Measurements from ENCODE around the gene NTF4. TPM values are rescaled to one million over a fixed set of nuclear protein-coding genes. Genes with fewer than 3 reads are reported as not detected.

NTF4 gene
- total RNA-seq, 1 experiment from 2014 or later = 3.9 TPM

GRCh38 chr19:49097453-49098288 lies 33.1 kb upstream of the NTF4 start:
- TF ChIP-seq CTCF (IDR thresholded peaks at IDR 0.05) (peak; percentile 98), MAX (CRISPR knock-in tag; IDR thresholded peaks at IDR 0.05) (no peak)
- ChIA-PET CTCF (interaction anchor here (0.5 to 3.1 kb wide), 66 partner anchors 8 to 772 kb away, joined by 3 to 72 read pairs (median 7); partner anchors contain the start of genes CGB2, CGB7, GYS1 and HRC), POLR2A (interaction anchor here (0.7 to 1.1 kb wide), 4 partner anchors 17 to 51 kb away, joined by 4 to 5 read pairs (median 4); partner anchors contain the start of gene LIN7B)
- Mint-ChIP-seq H3K4me1 (peaks cover 13% of the 10 kb centered on the region), H3K9me3 (no peaks in the 10 kb centered on the region), H3K36me3 (peaks cover 65% of the 10 kb centered on the region), H3K27ac (peak overlapping the region; percentile 85), H3K4me3 (no peak overlapping the region), H3K27me3 (ENCODE audit: low read depth) (no peaks in the 10 kb centered on the region)
- DNase-seq (ENCODE audit: low spot score) (peak; percentile 82), ATAC-seq (peak; percentile 89)

GRCh38 chr19:49094505-49095482 lies 30.2 kb upstream of the NTF4 start:
- no peak for TF ChIP-seq IRF1 (CRISPR knock-in tag; IDR thresholded peaks at IDR 0.05)
- no peak for TF ChIP-seq NR2C2 (CRISPR knock-in tag; IDR thresholded peaks at IDR 0.05)
- no peak for TF ChIP-seq ZNF121 (CRISPR knock-in tag; IDR thresholded peaks at IDR 0.05)
- no peak for TF ChIP-seq JAZF1 (CRISPR knock-in tag; IDR thresholded peaks at IDR 0.05)
- no peak for TF ChIP-seq NFE2L1 (CRISPR knock-in tag; IDR thresholded peaks at IDR 0.05)
- Mint-ChIP-seq H3K9me3 (no peaks in the 10 kb centered on the region), H3K36me3 (peaks cover 73% of the 10 kb centered on the region), H3K27ac (0 out of 2 replicates have a peak overlapping the region, but pooled peaks have one; percentile 8), H3K4me3 (no peak overlapping the region), H3K4me1 (peaks cover 5% of the 10 kb centered on the region; the same call in 1 of the 2 replicates), H3K27me3 (ENCODE audit: low read depth) (no peaks in the 10 kb centered on the region)
- DNase-seq (ENCODE audit: low spot score) = no peak
- no peak for ATAC-seq
- ChIA-PET CTCF (interaction anchor here (1.0 to 1.6 kb wide), 5 partner anchors 12 to 116 kb away, joined by 3 to 7 read pairs (median 4); no protein-coding TSS in a partner anchor), POLR2A (interaction anchor here (0.6 to 1.2 kb wide), 2 partner anchors 12 to 140 kb away, joined by 3 to 4 read pairs; partner anchors contain the start of gene BAX)

GRCh38 chr19:49092686-49093085 lies 28.1 kb upstream of the NTF4 start:
- Mint-ChIP-seq H3K27ac (no peak overlapping the region), H3K4me1 (peaks cover 5% of the 10 kb centered on the region; the same call in 1 of the 2 replicates), H3K4me3 (no peak overlapping the region), H3K27me3 (ENCODE audit: low read depth) (no peaks in the 10 kb centered on the region), H3K36me3 (peaks cover 66% of the 10 kb centered on the region), H3K9me3 (no peaks in the 10 kb centered on the region)
- ChIA-PET CTCF (interaction anchor here (0.6 kb wide), 1 partner anchor 73 kb away, joined by 3 read pairs; no protein-coding TSS in a partner anchor), POLR2A (no interaction called here)
- DNase-seq (ENCODE audit: low spot score) (no peak), ATAC-seq (no peak)
- no peak for TF ChIP-seq NFE2L1 (CRISPR knock-in tag; IDR thresholded peaks at IDR 0.05)
- TF ChIP-seq ZNF121 (CRISPR knock-in tag; IDR thresholded peaks at IDR 0.05) = 0 out of 2 replicates have a peak, but pooled peaks have one; percentile 54

GRCh38 chr19:49091391-49092038 lies 26.9 kb upstream of the NTF4 start:
- no peak overlapping the region for H3K4me3 Mint-ChIP-seq
- TF ChIP-seq ERG (CRISPR knock-in tag; IDR thresholded peaks at IDR 0.05) = no peak
- no peak for TF ChIP-seq ZNF396 (CRISPR knock-in tag; IDR thresholded peaks at IDR 0.05; ENCODE audit: borderline replicate concordance)
- TF ChIP-seq KAT7 (CRISPR knock-in tag; IDR thresholded peaks at IDR 0.05; ENCODE audit: borderline replicate concordance) = no peak
- no peak for TF ChIP-seq NFE2L1 (CRISPR knock-in tag; IDR thresholded peaks at IDR 0.05)
- no peak for TF ChIP-seq ARID4B (CRISPR knock-in tag; IDR thresholded peaks at IDR 0.05; ENCODE audit: borderline replicate concordance)
- no peak for TF ChIP-seq IRF2 (CRISPR knock-in tag; IDR thresholded peaks at IDR 0.05; ENCODE audit: borderline replicate concordance, low read depth)
- no peak for TF ChIP-seq NR1H2 (CRISPR knock-in tag; IDR thresholded peaks at IDR 0.05)

More at GRCh38 chr19:49091391-49092038, 26.9 kb upstream of the NTF4 start:
- POLR2A ChIA-PET = no interaction called here
- H3K9me3 Mint-ChIP-seq = no peaks in the 10 kb centered on the region
- peaks cover 6% of the 10 kb centered on the region for H3K4me1 Mint-ChIP-seq
- no peak for DNase-seq (ENCODE audit: low spot score)
- H3K36me3 Mint-ChIP-seq = peaks cover 70% of the 10 kb centered on the region
- ATAC-seq = no peak
- no peaks in the 10 kb centered on the region for H3K27me3 Mint-ChIP-seq (ENCODE audit: low read depth)
- no peak overlapping the region for H3K27ac Mint-ChIP-seq
- CTCF ChIA-PET = interaction anchor here (0.6 kb wide), 1 partner anchor 296 kb away, joined by 3 read pairs; no protein-coding TSS in a partner anchor
